ENCODE data around the gene CALU.
A peak's percentile ranks its signal among the peaks of the same experiment; 100 is the strongest.

CALU gene

DNA sequence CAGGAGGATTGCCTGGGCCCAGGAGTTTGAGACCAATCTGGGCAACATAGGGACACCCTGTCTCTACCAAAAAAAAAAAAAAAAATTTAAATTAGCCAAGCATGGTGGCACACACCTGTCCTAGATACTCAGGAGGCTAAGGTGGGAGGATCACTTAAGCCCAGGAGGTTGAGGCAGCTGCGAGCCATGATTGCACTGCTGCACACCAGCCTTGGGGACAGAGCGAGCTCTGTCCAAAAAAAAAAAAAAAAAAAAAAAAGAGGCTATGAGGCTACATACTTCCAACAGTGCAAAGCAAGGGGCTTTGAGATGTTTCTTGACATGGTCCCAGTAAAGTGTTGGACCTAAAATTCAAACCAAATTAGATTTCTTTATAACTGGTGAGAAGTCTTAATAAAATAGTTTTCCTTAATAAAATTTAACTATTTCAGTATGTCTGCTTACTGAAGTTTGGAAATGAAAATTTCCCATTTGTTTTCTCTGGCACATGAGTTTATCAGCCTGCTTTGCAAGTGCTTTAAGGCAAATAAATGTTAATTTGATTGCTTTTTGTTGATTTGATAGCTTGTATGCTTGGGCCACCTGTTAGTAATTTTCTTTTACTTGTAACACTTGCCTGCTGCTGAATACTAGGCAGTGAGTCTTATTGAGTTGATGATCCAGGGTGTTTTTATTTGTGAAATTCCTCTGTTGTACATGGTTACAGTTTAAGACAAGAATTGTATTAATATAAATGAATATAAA lies 16.1 kb downstream of the CALU start:
- Histone ChIP-seq H3K4ac (ENCODE audit: low read depth in 1 of 2, low read length in 2 of 2) (no peak overlapping the region), H2AFZ (ENCODE audit: low read depth, low read length) (no peak overlapping the region), H3K27me3 (ENCODE audit: control insufficient read depth in 1 of 2, insufficient read depth in 1 of 2, low read length in 2 of 2) (no peaks in the 10 kb centered on the region), H3K23ac (ENCODE audit: low read length in 2 of 2) (no peak overlapping the region), H3K14ac (ENCODE audit: low read length in 2 of 2) (no peak overlapping the region), H3K4me2 (ENCODE audit: low read length, poor library complexity, severe bottlenecking) (no peak overlapping the region), H4K91ac (ENCODE audit: low read length) (no peak overlapping the region), H2BK120ac (ENCODE audit: low read depth, low read length) (no peak overlapping the region), H3K4me1 (ENCODE audit: control insufficient read depth, insufficient read depth, low read depth, low read length) (peaks cover 3% of the 10 kb centered on the region), H2BK15ac (ENCODE audit: low read depth, poor library complexity, severe bottlenecking) (no peak overlapping the region), H3K79me1 (replicated peaks; ENCODE audit: low read length, poor library complexity, severe bottlenecking) (peaks cover 13% of the 10 kb centered on the region), H3K18ac (ENCODE audit: low read depth in 1 of 2, low read length in 2 of 2) (no peak overlapping the region), H2AK5ac (ENCODE audit: low read length, severe bottlenecking) (no peak overlapping the region), H3K36me3 (ENCODE audit: control insufficient read depth in 1 of 2, insufficient read depth in 2 of 2, low read depth in 1 of 2, low read length in 2 of 2) (peaks cover 18 to 87% of the 10 kb centered on the region in 2 experiments), H3K27ac (ENCODE audit: low read length, poor library complexity, severe bottlenecking) (no peak overlapping the region), H2BK5ac (ENCODE audit: low read depth, low read length, poor library complexity, severe bottlenecking) (no peak overlapping the region), H3K9ac (ENCODE audit: low read length) (peak overlapping the region; percentile 77), H2BK12ac (ENCODE audit: low read length in 2 of 2) (no peak overlapping the region), H3K9me3 (ENCODE audit: control insufficient read depth, low read length) (no peaks in the 10 kb centered on the region), H4K8ac (ENCODE audit: low read length) (no peak overlapping the region), H3K4me3 (ENCODE audit: insufficient read depth in 1 of 2, low read depth in 1 of 2, low read length in 2 of 2) (peak overlapping the region in 1 of 2 experiments; percentile 43)
- 94% methylated on average over 2 of the region's 2 CpGs for WGBS
- DNase-seq = no peak

GRCh38 chr7:128755819-128756476 lies 16.8 kb downstream of the CALU start:
- peak; percentile 84 for DNase-seq
- peak overlapping the region; percentile 77 for H3K9ac ChIP-seq (ENCODE audit: low read length)
- peaks cover 13% of the 10 kb centered on the region for H3K79me1 ChIP-seq (replicated peaks; ENCODE audit: low read length, poor library complexity, severe bottlenecking)

DNA sequence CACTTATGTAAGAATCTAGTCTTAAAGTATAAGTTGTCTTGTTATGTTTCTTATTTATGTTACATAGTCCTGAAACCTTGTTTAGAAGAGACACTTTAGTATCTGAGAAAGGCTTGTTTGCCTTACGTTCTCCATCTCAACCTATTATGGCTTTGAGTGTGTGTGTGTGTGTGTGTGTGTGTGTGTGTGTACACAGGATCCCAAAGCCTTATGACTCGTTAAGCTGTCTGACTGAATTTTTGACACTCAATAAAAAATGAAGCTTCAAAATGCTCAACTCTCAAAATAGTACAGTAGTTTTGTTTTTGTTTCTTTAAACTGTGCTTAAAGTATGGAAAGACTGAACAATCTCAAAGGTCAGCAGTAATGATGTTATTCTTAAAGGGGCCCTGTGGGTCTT lies 18.0 kb downstream of the CALU start:
- Histone ChIP-seq H2BK12ac (ENCODE audit: low read length in 2 of 2) (no peak overlapping the region), H2AFZ (ENCODE audit: low read depth, low read length) (no peak overlapping the region), H3K4me3 (ENCODE audit: insufficient read depth in 1 of 2, low read depth in 1 of 2, low read length in 2 of 2) (no peak overlapping the region), H3K4ac (ENCODE audit: low read depth in 1 of 2, low read length in 2 of 2) (no peak overlapping the region), H3K4me2 (ENCODE audit: low read length, poor library complexity, severe bottlenecking) (no peak overlapping the region), H4K91ac (ENCODE audit: low read length) (no peak overlapping the region), H3K79me1 (replicated peaks; ENCODE audit: low read length, poor library complexity, severe bottlenecking) (peaks cover 15% of the 10 kb centered on the region), H2BK5ac (ENCODE audit: low read depth, low read length, poor library complexity, severe bottlenecking) (no peak overlapping the region), H2AK5ac (ENCODE audit: low read length, severe bottlenecking) (no peak overlapping the region), H4K8ac (ENCODE audit: low read length) (no peak overlapping the region), H3K14ac (ENCODE audit: low read length in 2 of 2) (no peak overlapping the region), H3K9ac (ENCODE audit: low read length) (peak overlapping the region; percentile 77), H3K18ac (ENCODE audit: low read depth in 1 of 2, low read length in 2 of 2) (no peak overlapping the region), H3K27ac (ENCODE audit: low read length, poor library complexity, severe bottlenecking) (no peak overlapping the region), H3K9me3 (ENCODE audit: control insufficient read depth, low read length) (no peaks in the 10 kb centered on the region), H3K4me1 (ENCODE audit: control insufficient read depth, insufficient read depth, low read depth, low read length) (peaks cover 3% of the 10 kb centered on the region), H3K23ac (ENCODE audit: low read length in 2 of 2) (no peak overlapping the region), H3K27me3 (ENCODE audit: control insufficient read depth in 1 of 2, insufficient read depth in 1 of 2, low read length in 2 of 2) (no peaks in the 10 kb centered on the region), H2BK120ac (ENCODE audit: low read depth, low read length) (no peak overlapping the region), H3K36me3 (ENCODE audit: control insufficient read depth in 1 of 2, insufficient read depth in 2 of 2, low read depth in 1 of 2, low read length in 2 of 2) (peaks cover 25 to 88% of the 10 kb centered on the region in 2 experiments), H2BK15ac (ENCODE audit: low read depth, poor library complexity, severe bottlenecking) (no peak overlapping the region)
- 100% methylated on average over 1 of the region's 2 CpGs for WGBS
- peak; percentile 43 for DNase-seq

More at GRCh38 chr7:128755819-128756476, 16.8 kb downstream of the CALU start:
- no peak overlapping the region for H4K8ac ChIP-seq (ENCODE audit: low read length)
- no peak overlapping the region for H2BK12ac ChIP-seq (ENCODE audit: low read length in 2 of 2)
- H3K36me3 ChIP-seq (ENCODE audit: control insufficient read depth in 1 of 2, insufficient read depth in 2 of 2, low read depth in 1 of 2, low read length in 2 of 2) = peaks cover 22 to 86% of the 10 kb centered on the region in 2 experiments
- no peak overlapping the region for H4K91ac ChIP-seq (ENCODE audit: low read length)
- H3K27ac ChIP-seq (ENCODE audit: low read length, poor library complexity, severe bottlenecking) = peak overlapping the region; percentile 5
- no peaks in the 10 kb centered on the region for H3K9me3 ChIP-seq (ENCODE audit: control insufficient read depth, low read length)
- H2AFZ ChIP-seq (ENCODE audit: low read depth, low read length) = no peak overlapping the region
- no peak overlapping the region for H3K14ac ChIP-seq (ENCODE audit: low read length in 2 of 2)
- H2BK120ac ChIP-seq (ENCODE audit: low read depth, low read length) = no peak overlapping the region
- no peak overlapping the region for H2AK5ac ChIP-seq (ENCODE audit: low read length, severe bottlenecking)
- peak overlapping the region in 1 of 2 experiments; percentile 50 for H3K4me3 ChIP-seq (ENCODE audit: insufficient read depth in 1 of 2, low read depth in 1 of 2, low read length in 2 of 2)
- no peak overlapping the region for H3K4ac ChIP-seq (ENCODE audit: low read depth in 1 of 2, low read length in 2 of 2)
- no peak overlapping the region for H3K4me2 ChIP-seq (ENCODE audit: low read length, poor library complexity, severe bottlenecking)
- H3K18ac ChIP-seq (ENCODE audit: low read depth in 1 of 2, low read length in 2 of 2) = no peak overlapping the region
- 63% methylated on average over 5 of the region's 5 CpGs for WGBS
- H3K4me1 ChIP-seq (ENCODE audit: control insufficient read depth, insufficient read depth, low read depth, low read length) = peaks cover 3% of the 10 kb centered on the region
- no peaks in the 10 kb centered on the region for H3K27me3 ChIP-seq (ENCODE audit: control insufficient read depth in 1 of 2, insufficient read depth in 1 of 2, low read length in 2 of 2)
- H2BK15ac ChIP-seq (ENCODE audit: low read depth, poor library complexity, severe bottlenecking) = no peak overlapping the region
- H3K23ac ChIP-seq (ENCODE audit: low read length in 2 of 2) = no peak overlapping the region
- H2BK5ac ChIP-seq (ENCODE audit: low read depth, low read length, poor library complexity, severe bottlenecking) = no peak overlapping the region

DNA sequence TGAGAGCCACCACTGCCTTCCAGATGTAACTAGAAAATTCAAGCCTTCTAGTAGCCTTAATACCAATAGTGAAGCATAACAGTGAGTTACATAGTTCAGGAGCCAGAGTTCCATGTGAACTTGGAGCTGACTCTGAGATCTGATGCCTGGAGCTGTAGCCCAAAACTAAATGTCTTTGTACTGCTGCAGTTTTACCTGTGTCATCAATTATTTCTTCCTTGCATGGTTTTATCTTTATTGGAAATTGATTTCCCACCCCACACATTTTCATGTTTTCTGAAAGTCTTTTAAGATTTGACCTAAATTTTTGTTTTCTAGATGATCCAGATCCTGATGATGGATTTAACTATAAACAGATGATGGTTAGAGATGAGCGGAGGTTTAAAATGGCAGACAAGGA lies 19.4 kb downstream of the CALU start:
- Histone ChIP-seq H3K27me3 (ENCODE audit: control insufficient read depth in 1 of 2, insufficient read depth in 1 of 2, low read length in 2 of 2) (no peaks in the 10 kb centered on the region), H3K4ac (ENCODE audit: low read depth in 1 of 2, low read length in 2 of 2) (no peak overlapping the region), H3K27ac (ENCODE audit: low read length, poor library complexity, severe bottlenecking) (no peak overlapping the region), H3K4me1 (ENCODE audit: control insufficient read depth, insufficient read depth, low read depth, low read length) (peaks cover 5% of the 10 kb centered on the region), H2BK5ac (ENCODE audit: low read depth, low read length, poor library complexity, severe bottlenecking) (no peak overlapping the region), H2BK120ac (ENCODE audit: low read depth, low read length) (no peak overlapping the region), H2BK15ac (ENCODE audit: low read depth, poor library complexity, severe bottlenecking) (no peak overlapping the region), H2BK12ac (ENCODE audit: low read length in 2 of 2) (no peak overlapping the region), H2AK5ac (ENCODE audit: low read length, severe bottlenecking) (no peak overlapping the region), H2AFZ (ENCODE audit: low read depth, low read length) (no peak overlapping the region), H3K4me3 (ENCODE audit: insufficient read depth in 1 of 2, low read depth in 1 of 2, low read length in 2 of 2) (no peak overlapping the region), H4K91ac (ENCODE audit: low read length) (no peak overlapping the region), H3K14ac (ENCODE audit: low read length in 2 of 2) (no peak overlapping the region), H3K9me3 (ENCODE audit: control insufficient read depth, low read length) (no peaks in the 10 kb centered on the region), H3K9ac (ENCODE audit: low read length) (no peak overlapping the region), H3K79me1 (replicated peaks; ENCODE audit: low read length, poor library complexity, severe bottlenecking) (peaks cover 15% of the 10 kb centered on the region), H3K36me3 (ENCODE audit: control insufficient read depth in 1 of 2, insufficient read depth in 2 of 2, low read depth in 1 of 2, low read length in 2 of 2) (peaks cover 25 to 84% of the 10 kb centered on the region in 2 experiments), H3K23ac (ENCODE audit: low read length in 2 of 2) (no peak overlapping the region), H4K8ac (ENCODE audit: low read length) (peak overlapping the region; percentile 9), H3K18ac (ENCODE audit: low read depth in 1 of 2, low read length in 2 of 2) (no peak overlapping the region), H3K4me2 (ENCODE audit: low read length, poor library complexity, severe bottlenecking) (no peak overlapping the region)
- DNase-seq = no peak
- WGBS = 90% methylated on average over 1 of the region's 1 CpG

Data from mesenchymal stem cell (in vitro differentiated cells and primary cell).